ENCODE measurements around the gene SLC4A7.
"Not testable (repeated sequence)": the region's sequence is repeated elsewhere in the genome, so short reads cannot be mapped to it uniquely, and the experiment has no call there.

SLC4A7 gene

DNA sequence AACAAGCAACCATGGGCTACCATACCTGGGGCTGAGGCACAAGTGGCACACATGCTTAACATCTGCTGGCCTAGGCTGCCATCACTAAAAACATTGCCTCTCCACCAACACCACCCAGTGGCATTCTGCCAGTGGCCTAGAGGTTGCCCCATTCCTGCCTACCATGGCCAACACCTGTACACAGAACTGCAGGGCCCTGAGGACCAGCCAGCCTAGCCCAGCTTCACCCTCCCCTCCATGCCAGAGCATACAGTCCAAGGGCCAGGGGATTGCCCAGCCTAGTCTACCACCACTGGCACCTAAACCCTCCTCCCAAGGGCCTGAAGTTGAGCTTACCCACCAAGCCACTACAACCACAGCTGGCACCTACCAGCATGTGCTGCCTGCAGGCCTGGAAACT, 150.3 kb downstream of the SLC4A7 start:
- Histone ChIP-seq H3K36me3 (ENCODE audit: control insufficient read depth in 2 of 2, insufficient read depth in 1 of 2, low read length in 2 of 2) (no peaks in the 10 kb centered on the region), H3K4me1 (ENCODE audit: control insufficient read depth, insufficient read depth, low read length) (no peaks in the 10 kb centered on the region), H3K4me3 (ENCODE audit: low read depth, low read length) (no peak overlapping the region), H3K27ac (ENCODE audit: extremely low read depth, low read depth, low read length) (no peak overlapping the region), H3K9me3 (ENCODE audit: control insufficient read depth, insufficient read depth, low read depth, low read length) (no peaks in the 10 kb centered on the region)
- ChIA-PET POLR2A (no interaction called here), CTCF (no interaction called here)
- TF ChIP-seq ZNF518A (tag by site-specific recombination; conservative IDR thresholded peaks at IDR 0.05; ENCODE audit: low read depth), result no peak
- no peak for TF ChIP-seq ZNF707 (tag by site-specific recombination; IDR thresholded peaks at IDR 0.05)
- TF ChIP-seq ZNF391 (tag by site-specific recombination; IDR thresholded peaks at IDR 0.05; ENCODE audit: borderline replicate concordance, low read depth), result no peak
- no peak for TF ChIP-seq ZNF114 (tag by site-specific recombination; IDR thresholded peaks at IDR 0.05)
- TF ChIP-seq, protein P1, sequence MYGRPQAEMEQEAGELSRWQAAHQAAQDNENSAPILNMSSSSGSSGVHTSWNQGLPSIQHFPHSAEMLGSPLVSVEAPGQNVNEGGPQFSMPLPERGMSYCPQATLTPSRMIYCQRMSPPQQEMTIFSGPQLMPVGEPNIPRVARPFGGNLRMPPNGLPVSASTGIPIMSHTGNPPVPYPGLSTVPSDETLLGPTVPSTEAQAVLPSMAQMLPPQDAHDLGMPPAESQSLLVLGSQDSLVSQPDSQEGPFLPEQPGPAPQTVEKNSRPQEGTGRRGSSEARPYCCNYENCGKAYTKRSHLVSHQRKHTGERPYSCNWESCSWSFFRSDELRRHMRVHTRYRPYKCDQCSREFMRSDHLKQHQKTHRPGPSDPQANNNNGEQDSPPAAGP (tag by site-specific recombination; IDR thresholded peaks at IDR 0.05), result no peak
- TF ChIP-seq ZNF211 (tag by site-specific recombination; IDR thresholded peaks at IDR 0.05; ENCODE audit: low read depth), result no peak
- no peak for TF ChIP-seq ZNF416 (tag by site-specific recombination; IDR thresholded peaks at IDR 0.05)
- TF ChIP-seq ZNF23 (tag by site-specific recombination; IDR thresholded peaks at IDR 0.05; ENCODE audit: borderline replicate concordance), result no peak
- TF ChIP-seq ZNF837 (tag by site-specific recombination; IDR thresholded peaks at IDR 0.05), result no peak

DNA sequence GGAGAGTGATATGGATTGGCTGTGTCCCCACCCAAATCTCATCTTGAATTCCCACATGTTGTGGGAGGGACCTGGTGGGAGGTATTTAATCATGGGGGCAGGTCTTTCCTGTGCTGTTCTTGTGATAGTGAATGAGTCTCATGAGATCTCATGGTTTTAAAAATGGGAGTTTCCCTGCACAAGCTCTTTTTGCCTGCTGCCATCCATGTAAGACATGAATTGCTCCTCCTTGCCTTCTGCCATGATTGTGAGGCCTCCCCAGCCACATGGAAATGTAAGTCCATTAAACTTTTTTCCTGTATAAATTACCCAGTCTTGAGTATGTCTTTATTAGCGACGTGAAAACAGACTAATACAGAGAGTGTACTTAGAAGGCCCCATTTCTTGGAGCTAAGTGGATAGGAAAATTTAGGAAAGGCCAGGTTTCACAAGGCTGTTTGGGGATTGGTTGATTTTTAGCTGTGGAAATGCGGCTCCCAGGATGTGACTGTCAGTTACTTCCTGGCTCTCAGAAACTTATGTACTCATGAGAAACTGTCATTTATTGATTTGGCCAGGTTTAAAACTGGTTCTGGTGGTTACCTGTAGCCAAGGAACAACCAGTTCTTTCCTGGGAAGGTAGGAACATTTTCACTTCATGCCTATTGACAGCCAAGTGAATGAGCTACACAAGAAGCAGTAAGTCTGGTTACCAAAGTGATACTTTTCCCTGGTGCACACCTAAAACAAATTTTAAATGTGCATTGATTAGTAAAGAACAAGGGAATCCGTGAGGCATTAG, 155.0 kb downstream of the SLC4A7 start:
- H3K4me3 ChIP-seq (ENCODE audit: low read depth, low read length); POLR2A ChIA-PET; H3K4me1 ChIP-seq (ENCODE audit: control insufficient read depth, insufficient read depth, low read length); H3K9me3 ChIP-seq (ENCODE audit: control insufficient read depth, insufficient read depth, low read depth, low read length); CTCF ChIA-PET; H3K27ac ChIP-seq (ENCODE audit: extremely low read depth, low read depth, low read length); H3K36me3 ChIP-seq (ENCODE audit: control insufficient read depth in 2 of 2, insufficient read depth in 1 of 2, low read length in 2 of 2): not testable (repeated sequence)
- peak; percentile 30 for TF ChIP-seq SETDB1 (IDR thresholded peaks at IDR 0.05; ENCODE audit: insufficient read length, low read length)

GRCh38 chr3:27326629-27327545, 157.3 kb downstream of the SLC4A7 start:
- no peaks in the 10 kb centered on the region for H3K9me3 ChIP-seq (ENCODE audit: control insufficient read depth, insufficient read depth, low read depth, low read length)
- no peaks in the 10 kb centered on the region for H3K36me3 ChIP-seq (ENCODE audit: control insufficient read depth in 2 of 2, insufficient read depth in 1 of 2, low read length in 2 of 2)
- H3K4me3 ChIP-seq (ENCODE audit: low read depth, low read length), result no peak overlapping the region
- H3K27ac ChIP-seq (ENCODE audit: extremely low read depth, low read depth, low read length), result no peak overlapping the region
- ChIA-PET POLR2A (no interaction called here), CTCF (no interaction called here)
- no peaks in the 10 kb centered on the region for H3K4me1 ChIP-seq (ENCODE audit: control insufficient read depth, insufficient read depth, low read length)
- TF ChIP-seq, protein P2, sequence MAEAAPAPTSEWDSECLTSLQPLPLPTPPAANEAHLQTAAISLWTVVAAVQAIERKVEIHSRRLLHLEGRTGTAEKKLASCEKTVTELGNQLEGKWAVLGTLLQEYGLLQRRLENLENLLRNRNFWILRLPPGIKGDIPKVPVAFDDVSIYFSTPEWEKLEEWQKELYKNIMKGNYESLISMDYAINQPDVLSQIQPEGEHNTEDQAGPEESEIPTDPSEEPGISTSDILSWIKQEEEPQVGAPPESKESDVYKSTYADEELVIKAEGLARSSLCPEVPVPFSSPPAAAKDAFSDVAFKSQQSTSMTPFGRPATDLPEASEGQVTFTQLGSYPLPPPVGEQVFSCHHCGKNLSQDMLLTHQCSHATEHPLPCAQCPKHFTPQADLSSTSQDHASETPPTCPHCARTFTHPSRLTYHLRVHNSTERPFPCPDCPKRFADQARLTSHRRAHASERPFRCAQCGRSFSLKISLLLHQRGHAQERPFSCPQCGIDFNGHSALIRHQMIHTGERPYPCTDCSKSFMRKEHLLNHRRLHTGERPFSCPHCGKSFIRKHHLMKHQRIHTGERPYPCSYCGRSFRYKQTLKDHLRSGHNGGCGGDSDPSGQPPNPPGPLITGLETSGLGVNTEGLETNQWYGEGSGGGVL (tag by site-specific recombination; IDR thresholded peaks at IDR 0.05), result no peak
- TF ChIP-seq OSR2 (tag by site-specific recombination; IDR thresholded peaks at IDR 0.05) (no peak), MEIS1 (CRISPR knock-in tag; IDR thresholded peaks at IDR 0.05; ENCODE audit: borderline replicate concordance) (no peak), ZNF639 (tag by site-specific recombination; IDR thresholded peaks at IDR 0.05) (no peak), ZNF571 (tag by site-specific recombination; IDR thresholded peaks at IDR 0.05) (no peak), ZNF626 (tag by site-specific recombination; IDR thresholded peaks at IDR 0.05) (no peak)
- TF ChIP-seq, protein P3, sequence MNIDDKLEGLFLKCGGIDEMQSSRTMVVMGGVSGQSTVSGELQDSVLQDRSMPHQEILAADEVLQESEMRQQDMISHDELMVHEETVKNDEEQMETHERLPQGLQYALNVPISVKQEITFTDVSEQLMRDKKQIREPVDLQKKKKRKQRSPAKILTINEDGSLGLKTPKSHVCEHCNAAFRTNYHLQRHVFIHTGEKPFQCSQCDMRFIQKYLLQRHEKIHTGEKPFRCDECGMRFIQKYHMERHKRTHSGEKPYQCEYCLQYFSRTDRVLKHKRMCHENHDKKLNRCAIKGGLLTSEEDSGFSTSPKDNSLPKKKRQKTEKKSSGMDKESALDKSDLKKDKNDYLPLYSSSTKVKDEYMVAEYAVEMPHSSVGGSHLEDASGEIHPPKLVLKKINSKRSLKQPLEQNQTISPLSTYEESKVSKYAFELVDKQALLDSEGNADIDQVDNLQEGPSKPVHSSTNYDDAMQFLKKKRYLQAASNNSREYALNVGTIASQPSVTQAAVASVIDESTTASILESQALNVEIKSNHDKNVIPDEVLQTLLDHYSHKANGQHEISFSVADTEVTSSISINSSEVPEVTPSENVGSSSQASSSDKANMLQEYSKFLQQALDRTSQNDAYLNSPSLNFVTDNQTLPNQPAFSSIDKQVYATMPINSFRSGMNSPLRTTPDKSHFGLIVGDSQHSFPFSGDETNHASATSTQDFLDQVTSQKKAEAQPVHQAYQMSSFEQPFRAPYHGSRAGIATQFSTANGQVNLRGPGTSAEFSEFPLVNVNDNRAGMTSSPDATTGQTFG (tag by site-specific recombination; IDR thresholded peaks at IDR 0.05; ENCODE audit: borderline replicate concordance), result no peak
